B cell (primary cell): Measurements from ENCODE around the gene DNAJC25. TPM values are rescaled to one million over a fixed set of nuclear protein-coding genes. Genes with fewer than 3 reads are reported as not detected.
A peak's percentile ranks its signal among the peaks of the same experiment; 100 is the strongest.

ENCODE experiments used
- ATAC-seq: fragments of 200-7000 bp; cut with Tn5 transposase; one replicate; pipeline ENCODE4 v1.10.0; 2021; ENCODE audit warnings: low read depth, mild to moderate bottlenecking, moderate number of reproducible peaks, moderate library complexity
- CTCF ChIA-PET: fragments of 350-600 bp; sonication (Branson Sonifier 250); formaldehyde crosslinking; loops from one replicate; lab custom pipeline; 2021; ENCODE audit warnings: antibody characterized with exemption, inconsistent platforms; lab: Charles Lee
- POLR2A ChIA-PET: fragments of 350-600 bp; sonication (Branson Sonifier 250); formaldehyde crosslinking; loops from one replicate; lab custom pipeline; 2021; ENCODE audit warnings: antibody characterized with exemption; lab: Charles Lee
- DNase-seq: peaks from one replicate; pipeline ENCODE4 v3.0.0; 2013
- H2AFZ ChIP-seq: 2 replicates; pipeline ENCODE4 v1.6.1; 2012; ENCODE audit warnings: mild to moderate bottlenecking, low read depth, low read length; ENCODE audit not compliant: insufficient read depth, poor library complexity, severe bottlenecking
- H3K27ac ChIP-seq, 2 donors: 1 replicate in 1 of 2; 2 replicates in 1 of 2; pipeline ENCODE4 v1.5.1; 2012 to 2013; ENCODE audit warnings: low read length in 2 of 2, mild to moderate bottlenecking in 2 of 2, moderate library complexity in 1 of 2
- H3K27me3 ChIP-seq, 4 experiments: fragments of 200-600 bp in 1 of 4; sonication (generic) in 1 of 4; replicated peaks in 1 of 4; 1 replicate in 2 of 4; 2 replicates in 2 of 4; pipeline versions ENCODE4 v1.6.1 to v1.7.0; 2013 to 2016; ENCODE audit warnings: low read length in 3 of 4, mild to moderate bottlenecking in 2 of 4, mixed read lengths in 1 of 4, moderate library complexity in 1 of 4; ENCODE audit not compliant: insufficient read depth in 4 of 4, control insufficient read depth in 3 of 4; ENCODE audit errors: control extremely low read depth in 1 of 4
- H3K36me3 ChIP-seq, 2 experiments: replicated peaks in 1 of 2; 1 replicate in 1 of 2; 2 replicates in 1 of 2; pipeline versions ENCODE4 v1.6.1 to v1.7.1; 2013; ENCODE audit warnings: low read length in 1 of 2; ENCODE audit not compliant: insufficient read depth in 2 of 2, control insufficient read depth in 1 of 2; ENCODE audit errors: control extremely low read depth in 1 of 2, extremely low read depth in 1 of 2
- H3K4me1 ChIP-seq, 2 donors: fragments of 200-600 bp in 1 of 2; sonication (generic) in 1 of 2; 1 replicate in 1 of 2; 2 replicates in 1 of 2; pipeline versions ENCODE4 v1.5.1 to v1.6.1; 2013 to 2017; ENCODE audit warnings: low read length in 2 of 2; ENCODE audit not compliant: control insufficient read depth in 2 of 2, insufficient read depth in 2 of 2
- H3K4me2 ChIP-seq: replicated peaks from 2 replicates; pipeline ENCODE3; 2012; ENCODE audit warnings: mild to moderate bottlenecking, low read depth, low read length; ENCODE audit not compliant: poor library complexity, severe bottlenecking
- H3K4me3 ChIP-seq, 5 experiments: fragments of 200-600 bp in 1 of 5; sonication (generic) in 1 of 5; 1 replicate in 3 of 5; 2 replicates in 2 of 5; pipeline versions ENCODE4 v1.5.1 to v1.7.0; 2011 to 2016; ENCODE audit warnings: low read length in 4 of 5, mild to moderate bottlenecking in 4 of 5, low read depth in 2 of 5, control low read depth in 1 of 5, moderate library complexity in 1 of 5; ENCODE audit not compliant: insufficient read depth in 1 of 5; ENCODE audit errors: control extremely low read depth in 1 of 5, extremely low read depth in 1 of 5
- H3K79me2 ChIP-seq: fragments of 200-600 bp; sonication (generic); one replicate; pipeline ENCODE4 v1.6.0; 2016; ENCODE audit warnings: low read length; ENCODE audit not compliant: control insufficient read depth, insufficient read depth
- H3K9ac ChIP-seq: fragments of 200-600 bp; sonication (generic); 2 replicates; pipeline ENCODE4 v1.6.1; 2017; ENCODE audit warnings: mild to moderate bottlenecking, low read length, moderate library complexity
- H3K9me3 ChIP-seq, 3 donors: one replicate each; pipeline versions ENCODE4 v1.6.1 to v1.7.1; 2013; ENCODE audit warnings: low read length in 2 of 3; ENCODE audit not compliant: control insufficient read depth in 2 of 3, insufficient read depth in 1 of 3; ENCODE audit errors: control extremely low read depth in 1 of 3
- H4K20me1 ChIP-seq: 2 replicates; pipeline ENCODE4 v1.6.0; 2012; ENCODE audit warnings: mild to moderate bottlenecking, low read length; ENCODE audit not compliant: insufficient read depth, control insufficient read depth, poor library complexity, severe bottlenecking
- H3K27ac Mint-ChIP-seq: one replicate; pipeline ENCODE4 v1.8.0; 2021; ENCODE audit warnings: mixed read lengths
- H3K27me3 Mint-ChIP-seq: one replicate; pipeline ENCODE4 v1.8.0; 2021; ENCODE audit warnings: mixed read lengths
- H3K4me1 Mint-ChIP-seq: one replicate; pipeline ENCODE4 v1.8.0; 2021; ENCODE audit warnings: mixed read lengths
- H3K4me3 Mint-ChIP-seq: one replicate; pipeline ENCODE4 v1.8.0; 2021; ENCODE audit warnings: mixed read lengths
- H3K9me3 Mint-ChIP-seq: one replicate; pipeline ENCODE4 v1.8.0; 2022; ENCODE audit warnings: mixed read lengths; ENCODE audit not compliant: insufficient read depth
- EZH2 ChIP-seq: IDR thresholded peaks from 2 replicates; pipeline ENCODE4 v1.6.1; 2012; ENCODE audit warnings: borderline replicate concordance, low read depth, mild to moderate bottlenecking, moderate library complexity, low read length; ENCODE audit not compliant: insufficient read depth, poor library complexity, severe bottlenecking
- WGBS: methylation state at CpG from one replicate; pipeline ENCODE4 v1.1.5; 2013; ENCODE audit warnings: missing lambda C conversion rate; ENCODE audit not compliant: insufficient coverage; 5-methylcytosine and 5-hydroxymethylcytosine counted together
- intact Hi-C: fragments of 100-400 bp; cut with micrococcal nuclease; formaldehyde crosslinking; loops from one replicate; pipeline ENCODE4 v1.10.0; 2022
- polyA plus RNA-seq: library from polyadenylated mRNA; depleted of rRNA; stranded (reverse); fragments of >200 nt; gene quantifications from 2 replicates; pipeline ENCODE4 v1.2.3, GENCODE V29; 2012
- total RNA-seq, 2 donors: library from RNA; stranded (reverse); fragments of 120-200 nt in 1 of 2; gene quantifications; 1 replicate in 1 of 2; 2 replicates in 1 of 2; pipeline versions ENCODE4 v1.2.3 to v1.2.4, GENCODE V29; 2013 to 2022
- TF ChIP-seq, protein P1 (sequence below): fragments of 200-600 bp; IDR thresholded peaks from one replicate; pipeline ENCODE4 v1.8.0; 2022; ENCODE audit warnings: antibody characterized with exemption, mild to moderate bottlenecking

The DNAJC25 gene
- total and polyA plus RNA-seq, 2 donors (not counting 1 experiment from before 2014, with no cell fraction given), result 3.1 to 4.1 TPM

- Histone ChIP-seq H3K27me3 (no peaks in the 10 kb centered on the region), H2AFZ (no peak overlapping the region), H3K4me2 (no peak overlapping the region), H3K9me3 (no peaks in the 10 kb centered on the region), H3K79me2 (no peaks in the 10 kb centered on the region), H3K4me3 (no peak overlapping the region), H4K20me1 (no peaks in the 10 kb centered on the region), H3K4me1 (no peaks in the 10 kb centered on the region), H3K36me3 (no peaks in the 10 kb centered on the region), H3K27ac (no peak overlapping the region), H3K9ac (no peak overlapping the region)
- POLR2A ChIA-PET, result no interaction called here
- CTCF ChIA-PET, result no interaction called here
- WGBS, result no CpG with 5 or more reads among the region's 5 CpGs
- H3K4me1 Mint-ChIP-seq, result no peaks in the 10 kb centered on the region
- intact Hi-C loops, result no loop called here
- no peak for DNase-seq
- no peaks in the 10 kb centered on the region for H3K9me3 Mint-ChIP-seq
- H3K4me3 Mint-ChIP-seq, result no peak overlapping the region
- no peaks in the 10 kb centered on the region for H3K27me3 Mint-ChIP-seq
- TF ChIP-seq, protein P1, sequence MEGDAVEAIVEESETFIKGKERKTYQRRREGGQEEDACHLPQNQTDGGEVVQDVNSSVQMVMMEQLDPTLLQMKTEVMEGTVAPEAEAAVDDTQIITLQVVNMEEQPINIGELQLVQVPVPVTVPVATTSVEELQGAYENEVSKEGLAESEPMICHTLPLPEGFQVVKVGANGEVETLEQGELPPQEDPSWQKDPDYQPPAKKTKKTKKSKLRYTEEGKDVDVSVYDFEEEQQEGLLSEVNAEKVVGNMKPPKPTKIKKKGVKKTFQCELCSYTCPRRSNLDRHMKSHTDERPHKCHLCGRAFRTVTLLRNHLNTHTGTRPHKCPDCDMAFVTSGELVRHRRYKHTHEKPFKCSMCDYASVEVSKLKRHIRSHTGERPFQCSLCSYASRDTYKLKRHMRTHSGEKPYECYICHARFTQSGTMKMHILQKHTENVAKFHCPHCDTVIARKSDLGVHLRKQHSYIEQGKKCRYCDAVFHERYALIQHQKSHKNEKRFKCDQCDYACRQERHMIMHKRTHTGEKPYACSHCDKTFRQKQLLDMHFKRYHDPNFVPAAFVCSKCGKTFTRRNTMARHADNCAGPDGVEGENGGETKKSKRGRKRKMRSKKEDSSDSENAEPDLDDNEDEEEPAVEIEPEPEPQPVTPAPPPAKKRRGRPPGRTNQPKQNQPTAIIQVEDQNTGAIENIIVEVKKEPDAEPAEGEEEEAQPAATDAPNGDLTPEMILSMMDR, result no peak
- TF ChIP-seq EZH2, result no peak
- no peak for ATAC-seq
- H3K27ac Mint-ChIP-seq, result no peak overlapping the region
Measured at GRCh38 chr9:111588846-111589245, 42.3 kb upstream of the DNAJC25 start.

DNA sequence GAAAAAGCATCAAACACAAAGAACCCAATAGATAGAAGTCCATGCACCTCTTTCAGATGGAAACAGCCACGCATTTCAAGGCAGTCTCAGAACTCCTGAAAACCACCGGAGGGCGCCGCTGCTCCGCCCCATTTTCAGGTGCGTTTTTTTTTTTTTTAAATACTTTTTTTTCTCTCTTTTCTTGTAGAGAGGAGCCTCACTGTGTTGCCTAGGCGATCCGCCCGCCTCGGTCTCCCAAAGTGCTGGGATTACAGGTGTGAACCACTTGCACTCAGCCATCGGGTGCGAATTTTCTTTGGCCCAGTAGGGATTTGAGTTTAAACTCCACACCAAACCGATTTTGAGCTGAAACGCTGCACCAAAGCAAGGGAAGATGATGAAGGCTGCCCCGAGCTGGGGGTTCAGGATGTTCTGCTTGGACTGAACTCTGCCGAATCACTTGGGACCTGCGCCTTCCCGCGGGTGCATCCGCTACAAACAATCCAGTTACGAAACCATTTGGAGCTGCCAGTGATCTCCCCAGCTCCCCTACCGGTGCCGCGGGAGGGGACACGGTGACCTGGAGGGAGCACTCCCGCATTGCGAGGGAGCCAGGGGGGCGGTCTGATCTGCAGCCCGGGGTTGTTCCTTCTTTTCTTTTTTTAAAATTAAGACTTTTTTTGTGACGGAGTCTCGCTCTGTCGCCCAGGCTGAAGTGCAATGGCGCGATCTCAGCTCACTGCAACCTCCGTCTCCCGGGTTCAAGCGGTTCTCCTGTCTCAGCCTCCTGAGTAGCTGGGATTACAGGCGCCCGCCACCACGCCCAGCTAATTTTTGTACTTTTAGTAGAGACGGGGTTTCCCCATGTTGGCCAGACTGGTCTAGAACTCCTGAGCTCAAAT is 33.0 kb upstream of the DNAJC25 start:
- peak overlapping the region; percentile 59 for H3K27ac Mint-ChIP-seq
- CTCF ChIA-PET, result interaction anchor here (0.6 to 1.4 kb wide), 14 partner anchors 11 to 763 kb away, joined by 3 to 8 read pairs (median 3); partner anchors contain the start of gene DNAJC25
- peak; percentile 69 for ATAC-seq
- intact Hi-C loops, result loop anchor here (1.0 to 10.0 kb wide), 4 partner anchors 57 to 763 kb away; no protein-coding TSS in a partner anchor
- no peaks in the 10 kb centered on the region for H3K9me3 Mint-ChIP-seq
- no peaks in the 10 kb centered on the region for H3K79me2 ChIP-seq
- peaks cover 0 to 39% (median 20%) of the 10 kb centered on the region in 4 experiments for H3K27me3 ChIP-seq
- H3K4me3 ChIP-seq, result peak overlapping the region; percentile 39 to 76 (median 59)
- H3K4me1 ChIP-seq, result peaks cover 22 to 23% of the 10 kb centered on the region in 2 donors
- peak; percentile 75 for DNase-seq
- H3K4me2 ChIP-seq, result peak overlapping the region; percentile 98
- H2AFZ ChIP-seq, result peak overlapping the region; percentile 76
- POLR2A ChIA-PET, result no interaction called here
- no peaks in the 10 kb centered on the region for H4K20me1 ChIP-seq
- no peaks in the 10 kb centered on the region for H3K36me3 ChIP-seq
- peak overlapping the region; percentile 87 for H3K4me3 Mint-ChIP-seq
- H3K4me1 Mint-ChIP-seq, result peaks cover 25% of the 10 kb centered on the region
- peaks cover 42% of the 10 kb centered on the region for H3K27me3 Mint-ChIP-seq
- H3K9ac ChIP-seq, result peak overlapping the region; percentile 70
- WGBS, result under 1% methylated on average over 35 of the region's 41 CpGs
- peaks cover 0 to 13% (median 0%) of the 10 kb centered on the region in 3 donors for H3K9me3 ChIP-seq
- H3K27ac ChIP-seq, result no peak overlapping the region
- TF ChIP-seq, protein P1, result peak; percentile 76
- no peak for TF ChIP-seq EZH2
